ENCODE data around the gene CASZ1. TPM values are rescaled to one million over a fixed set of nuclear protein-coding genes. Genes with fewer than 3 reads are reported as not detected.

Gene CASZ1
- total and polyA plus RNA-seq, 10 donors = 0.73 to 14.5 (median 9.1) TPM

- 85 to 92% (median 87%) methylated on average over 16 of the region's 16 CpGs for WGBS, 5 donors
- H3K4me1 ChIP-seq = no peaks in the 10 kb centered on the region
- no peaks in the 10 kb centered on the region for H3K9me3 ChIP-seq
- no peak overlapping the region for H3K4me3 ChIP-seq
- H3K27me3 ChIP-seq (replicated peaks in 1 of 7) = peaks cover 0 to 42% (median 0%) of the 10 kb centered on the region in 7 donors
- no peaks in the 10 kb centered on the region for H3K36me3 ChIP-seq
- intact Hi-C loops (cut with DNase I; ENCODE audit: low total_unique reads) = no loop called here
- DNase-seq = no peak
- no peak overlapping the region for H3K27ac ChIP-seq
- TF ChIP-seq POLR2A (IDR thresholded peaks at IDR 0.05) (no peak), POLR2AphosphoS5 (IDR thresholded peaks at IDR 0.05) (no peak)
Measured at GRCh38 chr1:10706376-10706913, 90.0 kb downstream of the CASZ1 start.

- no peaks in the 10 kb centered on the region for H3K9me3 ChIP-seq
- WGBS, 5 donors = 80 to 95% (median 94%) methylated on average over 7 to 13 of the region's 13 CpGs
- H3K27me3 ChIP-seq (replicated peaks in 1 of 7) = peaks cover 0 to 42% (median 0%) of the 10 kb centered on the region in 7 donors
- no peaks in the 10 kb centered on the region for H3K36me3 ChIP-seq
- intact Hi-C loops (cut with DNase I; ENCODE audit: low total_unique reads) = no loop called here
- no peak for DNase-seq
- H3K4me3 ChIP-seq = no peak overlapping the region
- TF ChIP-seq CTCF (IDR thresholded peaks at IDR 0.05 in 8 of 11, conservative IDR thresholded peaks at IDR 0.05 in 3 of 11) = no peak
- no peak for TF ChIP-seq POLR2A (IDR thresholded peaks at IDR 0.05)
- no peak for TF ChIP-seq POLR2AphosphoS5 (IDR thresholded peaks at IDR 0.05)
- no peaks in the 10 kb centered on the region for H3K4me1 ChIP-seq
- no peak overlapping the region for H3K27ac ChIP-seq
Measured at GRCh38 chr1:10705953-10706352, 90.5 kb downstream of the CASZ1 start.

- H3K27ac ChIP-seq = no peak overlapping the region
- intact Hi-C loops (cut with DNase I; ENCODE audit: low total_unique reads) = no loop called here
- no peaks in the 10 kb centered on the region for H3K9me3 ChIP-seq
- H3K4me1 ChIP-seq = no peaks in the 10 kb centered on the region
- H3K27me3 ChIP-seq (replicated peaks in 1 of 7) = peaks cover 0 to 42% (median 0%) of the 10 kb centered on the region in 7 donors
- TF ChIP-seq POLR2A (IDR thresholded peaks at IDR 0.05) (no peak), CTCF (IDR thresholded peaks at IDR 0.05 in 8 of 11, conservative IDR thresholded peaks at IDR 0.05 in 3 of 11) (no peak), POLR2AphosphoS5 (IDR thresholded peaks at IDR 0.05) (no peak)
- H3K36me3 ChIP-seq = no peaks in the 10 kb centered on the region
- H3K4me3 ChIP-seq = no peak overlapping the region
- no peak for DNase-seq
- 72 to 84% (median 76%) methylated on average over 31 to 44 of the region's 44 CpGs for WGBS, 5 donors
Measured at GRCh38 chr1:10704368-10704882, 92.0 kb downstream of the CASZ1 start.

- no peak for DNase-seq
- peaks cover 0 to 36% (median 0%) of the 10 kb centered on the region in 7 donors for H3K27me3 ChIP-seq (replicated peaks in 1 of 7)
- H3K4me3 ChIP-seq = no peak overlapping the region
- no peaks in the 10 kb centered on the region for H3K36me3 ChIP-seq
- no peak overlapping the region for H3K27ac ChIP-seq
- WGBS, 5 donors = 85 to 93% (median 92%) methylated on average over 8 of the region's 8 CpGs
- TF ChIP-seq POLR2A (IDR thresholded peaks at IDR 0.05) = no peak
- no peak for TF ChIP-seq CTCF (IDR thresholded peaks at IDR 0.05 in 8 of 11, conservative IDR thresholded peaks at IDR 0.05 in 3 of 11)
- TF ChIP-seq POLR2AphosphoS5 (IDR thresholded peaks at IDR 0.05) = no peak
- intact Hi-C loops (cut with DNase I; ENCODE audit: low total_unique reads) = no loop called here
- no peaks in the 10 kb centered on the region for H3K9me3 ChIP-seq
- H3K4me1 ChIP-seq = no peaks in the 10 kb centered on the region
Measured at GRCh38 chr1:10703702-10704101, 92.7 kb downstream of the CASZ1 start.

Data from spleen (tissue), 11 donors.